ENCODE measurements around the gene GFRA1.

Gene GFRA1

DNA sequence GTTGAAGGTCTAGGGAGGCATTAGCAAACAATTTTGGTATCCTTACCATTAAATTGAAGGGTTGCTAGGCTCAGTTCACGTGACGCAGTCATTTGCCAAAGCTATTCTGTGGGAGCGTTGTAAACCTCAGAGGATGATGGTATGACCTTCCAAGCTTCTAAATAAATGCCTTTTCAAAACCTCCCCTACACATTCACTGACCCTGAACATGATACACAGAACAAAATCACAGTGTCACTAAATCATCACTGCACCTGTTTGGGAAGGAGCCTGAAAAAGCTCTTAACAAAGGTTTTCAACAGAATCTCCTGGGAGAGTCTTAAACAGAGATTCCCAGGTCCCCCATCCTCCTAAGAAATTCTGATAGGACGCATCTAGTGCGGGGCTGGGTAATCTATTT lies 38.0 kb upstream of the GFRA1 start:
- H2BK5ac ChIP-seq (ENCODE audit: low read length): no peak overlapping the region
- no peak overlapping the region for H3K18ac ChIP-seq (ENCODE audit: low read length)
- no peak overlapping the region for H2BK120ac ChIP-seq (ENCODE audit: low read depth, low read length)
- H2AFZ ChIP-seq (ENCODE audit: low read length): no peak overlapping the region
- no peak overlapping the region for H2AK5ac ChIP-seq (ENCODE audit: low read depth, low read length)
- H3K4me2 ChIP-seq (ENCODE audit: insufficient read depth, low read length, poor library complexity, severe bottlenecking): no peak overlapping the region
- no peak overlapping the region for H3K4ac ChIP-seq (ENCODE audit: low read length)
- peaks cover 0 to 2% of the 10 kb centered on the region in 2 donors for H3K9me3 ChIP-seq (replicated peaks in 1 of 2; ENCODE audit: control insufficient read depth in 2 of 2, insufficient read depth in 1 of 2, low read depth in 1 of 2, low read length in 2 of 2)
- H4K91ac ChIP-seq (ENCODE audit: low read depth, low read length, poor library complexity): no peak overlapping the region
- H2BK12ac ChIP-seq (ENCODE audit: low read length): no peak overlapping the region
- no peak overlapping the region for H3K23ac ChIP-seq (ENCODE audit: low read depth, low read length, poor library complexity)
- no CpG with 5 or more reads among the region's 5 CpGs for WGBS, 2 donors (ENCODE audit: extremely low coverage in 2 of 2, insufficient read length in 2 of 2, insufficient replicate concordance in 1 of 2)
- no peak overlapping the region for H3K4me3 ChIP-seq (ENCODE audit: low read length in 2 of 2)
- H3K9ac ChIP-seq (ENCODE audit: low read depth, low read length, poor library complexity): no peak overlapping the region
- no peaks in the 10 kb centered on the region for H3K36me3 ChIP-seq (replicated peaks in 1 of 2; ENCODE audit: control insufficient read depth in 2 of 2, insufficient read depth in 2 of 2, low read length in 2 of 2)
- H3K27ac ChIP-seq (replicated peaks; ENCODE audit: low read length): no peak overlapping the region
- DNase-seq (ENCODE audit: low spot score): no peak
- H4K8ac ChIP-seq (ENCODE audit: low read depth, low read length): no peak overlapping the region
- no peaks in the 10 kb centered on the region for H3K79me1 ChIP-seq (ENCODE audit: low read depth, low read length)
- no peaks in the 10 kb centered on the region for H3K27me3 ChIP-seq (ENCODE audit: control insufficient read depth in 3 of 3, insufficient read depth in 3 of 3, low read depth in 1 of 3, low read length in 3 of 3)
- H3K14ac ChIP-seq (ENCODE audit: low read length): no peak overlapping the region
- H3K4me1 ChIP-seq (ENCODE audit: control insufficient read depth in 2 of 2, insufficient read depth in 1 of 2, low read depth in 1 of 2, low read length in 2 of 2): peaks cover 0 to 6% of the 10 kb centered on the region in 2 donors
- H2BK15ac ChIP-seq (ENCODE audit: low read length): no peak overlapping the region

DNA sequence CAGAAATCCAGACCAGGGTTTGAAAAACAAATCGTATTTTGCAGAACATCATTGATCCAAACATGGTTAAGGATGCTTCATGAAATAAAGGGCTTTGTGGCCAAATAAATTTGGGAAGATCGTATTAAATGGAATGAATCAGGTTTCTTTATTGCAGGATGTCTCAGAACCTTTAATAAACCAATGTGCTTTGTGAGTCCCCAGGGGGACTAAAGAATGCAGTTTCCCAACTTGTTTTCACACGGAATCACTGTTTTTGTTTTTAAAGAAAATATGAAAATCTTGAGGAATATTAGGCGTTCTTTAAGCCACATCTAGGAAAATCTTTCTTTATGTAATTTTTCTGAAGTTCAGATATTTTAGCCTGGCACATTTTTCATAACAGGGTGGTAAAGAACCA lies 34.4 kb upstream of the GFRA1 start:
- H3K79me1 ChIP-seq (ENCODE audit: low read depth, low read length): no peaks in the 10 kb centered on the region

DNA sequence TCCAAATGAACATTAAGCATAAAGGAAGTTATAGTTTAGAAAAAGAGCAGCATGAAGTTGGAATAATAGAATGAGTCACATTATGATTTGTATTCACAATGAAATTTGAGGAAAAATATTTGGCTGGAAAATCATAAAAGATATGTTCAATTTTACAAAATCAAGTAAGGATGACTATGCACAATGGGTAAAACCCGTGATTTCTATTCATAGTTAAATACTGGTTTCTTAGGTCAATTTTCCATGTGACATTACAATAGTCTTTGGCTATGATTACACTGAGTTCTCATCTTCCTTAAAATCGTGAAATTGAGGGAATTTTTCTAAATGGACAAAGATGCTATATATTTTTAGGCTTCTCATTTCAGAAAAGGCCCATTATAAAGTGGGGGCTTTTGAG lies 33.8 kb upstream of the GFRA1 start:
- Histone ChIP-seq H2BK12ac (ENCODE audit: low read length) (no peak overlapping the region), H3K4me3 (ENCODE audit: low read length in 2 of 2) (no peak overlapping the region), H3K4ac (ENCODE audit: low read length) (no peak overlapping the region), H2AFZ (ENCODE audit: low read length) (no peak overlapping the region), H3K36me3 (replicated peaks in 1 of 2; ENCODE audit: control insufficient read depth in 2 of 2, insufficient read depth in 2 of 2, low read length in 2 of 2) (no peaks in the 10 kb centered on the region), H3K27me3 (ENCODE audit: control insufficient read depth in 3 of 3, insufficient read depth in 3 of 3, low read depth in 1 of 3, low read length in 3 of 3) (no peaks in the 10 kb centered on the region), H2BK120ac (ENCODE audit: low read depth, low read length) (no peak overlapping the region), H3K18ac (ENCODE audit: low read length) (no peak overlapping the region), H3K27ac (replicated peaks; ENCODE audit: low read length) (no peak overlapping the region), H3K9ac (ENCODE audit: low read depth, low read length, poor library complexity) (no peak overlapping the region), H3K4me1 (ENCODE audit: control insufficient read depth in 2 of 2, insufficient read depth in 1 of 2, low read depth in 1 of 2, low read length in 2 of 2) (peaks cover 0 to under 1% of the 10 kb centered on the region in 2 donors), H3K9me3 (replicated peaks in 1 of 2; ENCODE audit: control insufficient read depth in 2 of 2, insufficient read depth in 1 of 2, low read depth in 1 of 2, low read length in 2 of 2) (peaks cover 0 to 2% of the 10 kb centered on the region in 2 donors), H4K8ac (ENCODE audit: low read depth, low read length) (no peak overlapping the region), H3K23ac (ENCODE audit: low read depth, low read length, poor library complexity) (no peak overlapping the region), H3K14ac (ENCODE audit: low read length) (no peak overlapping the region), H2BK15ac (ENCODE audit: low read length) (no peak overlapping the region), H4K91ac (ENCODE audit: low read depth, low read length, poor library complexity) (no peak overlapping the region), H3K79me1 (ENCODE audit: low read depth, low read length) (no peaks in the 10 kb centered on the region), H2AK5ac (ENCODE audit: low read depth, low read length) (no peak overlapping the region), H2BK5ac (ENCODE audit: low read length) (no peak overlapping the region), H3K4me2 (ENCODE audit: insufficient read depth, low read length, poor library complexity, severe bottlenecking) (no peak overlapping the region)
- WGBS, 2 donors (ENCODE audit: extremely low coverage in 2 of 2, insufficient read length in 2 of 2, insufficient replicate concordance in 1 of 2): no CpG with 5 or more reads among the region's 2 CpGs
- DNase-seq (ENCODE audit: low spot score): no peak

More for the DNA sequence above, 34.4 kb upstream of the GFRA1 start:
- Histone ChIP-seq H3K4me1 (ENCODE audit: control insufficient read depth in 2 of 2, insufficient read depth in 1 of 2, low read depth in 1 of 2, low read length in 2 of 2) (peaks cover 0 to 6% of the 10 kb centered on the region in 2 donors), H3K9ac (ENCODE audit: low read depth, low read length, poor library complexity) (no peak overlapping the region), H2AK5ac (ENCODE audit: low read depth, low read length) (no peak overlapping the region), H3K4me2 (ENCODE audit: insufficient read depth, low read length, poor library complexity, severe bottlenecking) (no peak overlapping the region), H2BK5ac (ENCODE audit: low read length) (no peak overlapping the region), H3K27ac (replicated peaks; ENCODE audit: low read length) (no peak overlapping the region), H4K91ac (ENCODE audit: low read depth, low read length, poor library complexity) (no peak overlapping the region), H2BK15ac (ENCODE audit: low read length) (no peak overlapping the region), H4K8ac (ENCODE audit: low read depth, low read length) (no peak overlapping the region), H3K14ac (ENCODE audit: low read length) (no peak overlapping the region), H3K27me3 (ENCODE audit: control insufficient read depth in 3 of 3, insufficient read depth in 3 of 3, low read depth in 1 of 3, low read length in 3 of 3) (no peaks in the 10 kb centered on the region), H3K36me3 (replicated peaks in 1 of 2; ENCODE audit: control insufficient read depth in 2 of 2, insufficient read depth in 2 of 2, low read length in 2 of 2) (no peaks in the 10 kb centered on the region), H3K23ac (ENCODE audit: low read depth, low read length, poor library complexity) (no peak overlapping the region), H2BK12ac (ENCODE audit: low read length) (no peak overlapping the region), H3K18ac (ENCODE audit: low read length) (no peak overlapping the region), H3K4me3 (ENCODE audit: low read length in 2 of 2) (no peak overlapping the region), H2BK120ac (ENCODE audit: low read depth, low read length) (no peak overlapping the region), H2AFZ (ENCODE audit: low read length) (no peak overlapping the region), H3K4ac (ENCODE audit: low read length) (no peak overlapping the region), H3K9me3 (replicated peaks in 1 of 2; ENCODE audit: control insufficient read depth in 2 of 2, insufficient read depth in 1 of 2, low read depth in 1 of 2, low read length in 2 of 2) (peaks cover 0 to 2% of the 10 kb centered on the region in 2 donors)
- DNase-seq (ENCODE audit: low spot score): no peak
- WGBS, 2 donors (ENCODE audit: extremely low coverage in 2 of 2, insufficient read length in 2 of 2, insufficient replicate concordance in 1 of 2): no CpG with 5 or more reads among the region's 4 CpGs

DNA sequence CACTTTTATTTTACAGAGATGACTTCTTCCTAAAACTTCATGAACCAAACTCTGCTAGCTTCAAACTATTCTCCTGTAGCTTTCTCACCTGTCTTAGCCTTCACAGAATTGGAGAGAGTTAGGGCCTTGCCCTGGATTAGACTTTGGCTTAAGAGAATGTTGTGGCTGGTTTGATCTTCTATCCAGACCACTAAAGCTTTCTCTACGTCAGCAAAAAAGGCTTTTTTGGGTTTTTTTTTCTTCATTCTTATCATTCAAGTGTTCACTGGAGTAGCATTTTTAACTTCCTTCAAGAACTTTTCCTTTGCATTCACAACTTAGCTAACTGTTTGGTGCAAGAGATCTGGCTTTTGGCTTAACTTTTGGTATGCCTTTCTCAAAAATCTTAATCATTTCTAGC lies 31.9 kb upstream of the GFRA1 start:
- no peak overlapping the region for H3K4me2 ChIP-seq (ENCODE audit: insufficient read depth, low read length, poor library complexity, severe bottlenecking)
- H4K8ac ChIP-seq (ENCODE audit: low read depth, low read length): no peak overlapping the region
- no peak overlapping the region for H2BK5ac ChIP-seq (ENCODE audit: low read length)
- no peak overlapping the region for H3K23ac ChIP-seq (ENCODE audit: low read depth, low read length, poor library complexity)
- no peak overlapping the region for H2AFZ ChIP-seq (ENCODE audit: low read length)
- H2BK120ac ChIP-seq (ENCODE audit: low read depth, low read length): no peak overlapping the region
- H2BK12ac ChIP-seq (ENCODE audit: low read length): no peak overlapping the region
- no peaks in the 10 kb centered on the region for H3K79me1 ChIP-seq (ENCODE audit: low read depth, low read length)
- no peak overlapping the region for H3K14ac ChIP-seq (ENCODE audit: low read length)
- no peak overlapping the region for H3K18ac ChIP-seq (ENCODE audit: low read length)
- H3K4ac ChIP-seq (ENCODE audit: low read length): no peak overlapping the region
- no peak for DNase-seq (ENCODE audit: low spot score)
- no peak overlapping the region for H2AK5ac ChIP-seq (ENCODE audit: low read depth, low read length)
- WGBS, 2 donors (ENCODE audit: extremely low coverage in 2 of 2, insufficient read length in 2 of 2, insufficient replicate concordance in 1 of 2): no CpG with 5 or more reads among the region's 1 CpG
- H4K91ac ChIP-seq (ENCODE audit: low read depth, low read length, poor library complexity): no peak overlapping the region
- H3K27ac ChIP-seq (replicated peaks; ENCODE audit: low read length): no peak overlapping the region
- H3K27me3 ChIP-seq (ENCODE audit: control insufficient read depth in 3 of 3, insufficient read depth in 3 of 3, low read depth in 1 of 3, low read length in 3 of 3): no peaks in the 10 kb centered on the region
- no peak overlapping the region for H2BK15ac ChIP-seq (ENCODE audit: low read length)
- peaks cover 0 to 2% of the 10 kb centered on the region in 2 donors for H3K9me3 ChIP-seq (replicated peaks in 1 of 2; ENCODE audit: control insufficient read depth in 2 of 2, insufficient read depth in 1 of 2, low read depth in 1 of 2, low read length in 2 of 2)
- no peak overlapping the region for H3K9ac ChIP-seq (ENCODE audit: low read depth, low read length, poor library complexity)
- no peaks in the 10 kb centered on the region for H3K4me1 ChIP-seq (ENCODE audit: control insufficient read depth in 2 of 2, insufficient read depth in 1 of 2, low read depth in 1 of 2, low read length in 2 of 2)
- no peaks in the 10 kb centered on the region for H3K36me3 ChIP-seq (replicated peaks in 1 of 2; ENCODE audit: control insufficient read depth in 2 of 2, insufficient read depth in 2 of 2, low read length in 2 of 2)
- no peak overlapping the region for H3K4me3 ChIP-seq (ENCODE audit: low read length in 2 of 2)
